ENCODE results near the gene DUSP19.

The DUSP19 gene

DNA sequence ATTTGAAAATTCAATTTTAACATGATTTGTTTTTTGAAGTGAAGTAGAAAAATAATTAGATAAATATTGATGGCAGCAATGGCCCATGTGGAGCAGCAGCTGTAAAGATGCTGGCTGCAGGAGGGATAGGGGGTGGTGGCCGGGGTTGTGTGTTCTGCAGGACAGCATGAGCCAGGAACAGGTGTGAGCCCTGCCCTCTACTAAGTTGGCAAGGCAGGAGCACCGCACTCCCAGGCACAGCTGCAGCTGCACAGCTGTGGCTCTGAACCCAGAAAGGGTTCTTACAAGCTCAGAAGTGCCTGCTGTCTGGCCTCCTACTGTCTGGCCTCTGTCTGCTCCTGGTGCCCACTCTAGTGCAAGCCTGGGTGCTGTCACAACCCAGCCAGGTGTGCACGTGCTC lies 10.0 kb upstream of the DUSP19 start:
- no peak for DNase-seq (ENCODE audit: low spot score)

DNA sequence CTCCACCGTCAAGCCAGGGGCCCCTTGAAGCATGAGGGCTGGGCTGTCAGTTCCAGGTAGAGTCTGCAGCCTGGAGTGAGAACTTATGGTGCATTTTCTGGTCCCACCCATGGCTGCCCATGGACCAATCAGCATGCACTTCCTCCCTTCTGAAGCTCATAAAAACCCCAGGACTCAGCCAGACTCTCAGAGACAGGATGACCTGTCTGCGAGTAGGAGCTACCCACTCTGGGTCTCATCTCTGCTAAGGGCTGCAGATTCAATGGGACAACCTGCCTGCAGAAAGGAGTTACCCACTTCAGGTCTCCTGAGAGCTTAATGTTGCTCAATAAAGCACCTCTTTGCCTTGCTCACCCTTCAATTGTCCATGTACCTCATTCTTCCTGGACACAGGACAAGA lies 9.4 kb upstream of the DUSP19 start:
- DNase-seq (ENCODE audit: low spot score) = no peak

DNA sequence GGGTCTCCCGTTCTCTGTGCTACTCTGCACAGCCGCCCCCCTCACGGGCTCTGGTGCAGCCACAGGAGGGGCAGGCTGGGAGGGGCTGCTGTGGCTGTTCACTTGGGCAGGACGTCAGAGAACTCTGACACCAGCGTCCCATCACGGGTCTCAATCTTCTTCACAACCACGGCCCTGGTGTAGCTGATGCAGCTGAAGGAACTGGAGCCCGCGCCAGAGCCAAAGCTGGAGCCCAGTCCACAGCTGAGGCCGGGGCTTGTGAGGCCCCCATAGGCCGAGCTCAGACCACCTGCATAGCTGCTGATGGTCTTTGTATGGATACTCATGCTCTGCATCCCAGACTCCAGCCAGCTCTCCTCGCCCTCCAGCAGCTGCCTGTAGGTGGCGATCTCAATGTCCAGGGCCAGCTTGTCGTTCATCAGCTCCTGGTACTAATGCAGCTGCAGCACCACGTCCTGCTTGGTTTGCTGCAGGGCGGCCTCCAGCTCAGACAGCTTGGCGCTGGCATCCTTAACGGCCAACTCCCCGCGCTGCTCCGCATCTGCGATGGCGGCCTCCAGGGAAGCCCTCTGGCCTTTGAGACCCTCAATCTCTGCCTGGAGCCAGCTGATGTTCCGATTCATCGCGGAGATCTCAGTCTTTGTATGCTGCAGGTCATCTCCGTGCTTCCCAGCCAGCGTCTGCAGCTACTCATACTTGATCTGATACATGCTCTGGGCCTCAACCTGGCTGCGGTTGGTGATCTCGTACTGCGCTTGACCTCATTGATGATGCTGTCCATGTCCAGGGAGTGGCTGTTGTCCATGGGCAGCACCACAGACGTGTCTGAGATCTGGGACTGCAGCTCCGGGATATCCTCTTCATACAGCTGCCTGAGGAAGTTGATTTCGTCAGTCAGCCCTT lies 7.4 kb upstream of the DUSP19 start:
- DNase-seq (ENCODE audit: low spot score) = no peak

DNA sequence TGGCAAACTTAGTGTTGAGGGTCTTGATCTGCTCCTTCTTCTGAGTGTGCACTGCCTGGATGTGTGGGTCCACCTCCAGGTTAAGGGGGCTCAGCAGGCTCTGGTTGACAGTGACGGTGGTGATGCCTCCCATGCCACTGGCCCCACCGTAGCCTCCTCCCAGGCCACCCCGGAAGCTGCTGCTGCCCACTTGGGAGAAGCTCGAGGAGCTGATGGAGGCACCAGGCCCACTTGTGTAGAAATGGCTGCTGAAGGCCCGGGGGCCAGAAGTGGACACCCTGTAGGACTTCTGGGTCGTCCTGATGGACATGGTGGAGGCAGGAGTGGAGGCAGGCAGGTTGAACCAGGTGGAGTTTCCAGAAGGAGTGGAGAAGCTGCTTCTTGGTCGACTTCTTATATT lies 6.4 kb upstream of the DUSP19 start:
- DNase-seq (ENCODE audit: low spot score) = no peak

DNA sequence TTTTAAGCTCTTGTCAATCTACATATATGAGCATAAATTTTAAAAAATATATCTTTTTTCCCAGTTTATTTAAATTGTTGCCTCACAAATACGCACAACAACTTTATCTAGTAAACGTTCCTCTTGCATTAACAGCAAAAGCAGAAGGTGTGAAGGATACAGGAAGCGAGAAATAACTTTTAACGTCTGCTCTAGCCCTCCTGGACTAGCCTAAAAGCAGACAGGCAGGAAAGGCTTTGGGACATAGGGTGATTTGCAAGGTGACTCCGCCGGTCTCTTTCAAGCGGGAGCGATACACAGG lies 434 bp upstream of the DUSP19 start:
- DNase-seq (ENCODE audit: low spot score) = peak; percentile 34

DNA sequence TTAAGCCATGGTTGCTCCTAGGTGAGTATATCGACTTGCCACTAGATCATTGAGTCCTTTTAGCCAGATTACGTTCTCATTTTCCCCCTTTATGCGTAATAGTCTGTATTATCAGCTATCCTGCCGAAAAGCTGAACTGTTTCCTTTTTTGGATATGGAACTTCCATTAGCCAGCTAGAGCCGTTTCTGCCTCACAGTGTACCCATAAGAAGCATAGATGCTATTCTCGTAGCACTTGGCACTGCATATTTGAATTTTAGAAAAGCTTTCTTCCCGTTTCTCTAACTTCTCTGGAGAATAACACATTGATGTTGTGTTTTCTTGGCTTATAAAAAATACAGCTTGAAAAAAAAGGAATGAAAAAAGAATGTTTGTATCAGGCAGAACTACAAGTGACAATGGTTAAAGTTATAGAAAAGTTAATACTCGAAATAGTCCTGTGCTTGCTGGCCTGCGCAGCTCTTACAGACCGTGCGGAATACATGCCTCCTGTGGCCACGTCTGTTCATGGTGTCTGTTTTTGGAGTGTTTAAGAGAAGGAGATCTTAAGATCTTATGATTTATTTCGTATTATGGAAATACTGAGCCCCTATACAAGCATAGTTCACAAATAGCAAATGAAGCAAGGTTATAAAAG lies 710 bp downstream of the DUSP19 start:
- DNase-seq (ENCODE audit: low spot score) = peak; percentile 16

DNA sequence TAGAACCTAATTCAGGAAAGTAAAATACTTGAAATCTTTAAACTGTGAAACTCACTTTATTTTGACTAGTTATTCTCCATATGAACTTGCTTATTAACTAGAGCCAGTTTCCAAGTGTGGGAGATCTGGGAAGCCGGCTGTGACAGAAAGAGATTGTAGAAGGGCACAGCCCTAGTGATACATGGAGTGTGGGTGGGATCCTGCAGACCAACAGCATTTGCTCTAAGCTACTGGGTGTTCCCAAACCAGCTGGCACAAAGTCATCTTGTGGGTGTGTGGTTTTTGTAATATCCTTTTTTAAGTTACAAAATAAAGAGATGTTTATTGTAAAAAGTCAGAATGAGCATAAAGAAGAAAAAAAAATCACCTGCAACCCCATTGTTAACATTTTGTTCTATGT lies 3.4 kb downstream of the DUSP19 start:
- no peak for DNase-seq (ENCODE audit: low spot score)

DNA sequence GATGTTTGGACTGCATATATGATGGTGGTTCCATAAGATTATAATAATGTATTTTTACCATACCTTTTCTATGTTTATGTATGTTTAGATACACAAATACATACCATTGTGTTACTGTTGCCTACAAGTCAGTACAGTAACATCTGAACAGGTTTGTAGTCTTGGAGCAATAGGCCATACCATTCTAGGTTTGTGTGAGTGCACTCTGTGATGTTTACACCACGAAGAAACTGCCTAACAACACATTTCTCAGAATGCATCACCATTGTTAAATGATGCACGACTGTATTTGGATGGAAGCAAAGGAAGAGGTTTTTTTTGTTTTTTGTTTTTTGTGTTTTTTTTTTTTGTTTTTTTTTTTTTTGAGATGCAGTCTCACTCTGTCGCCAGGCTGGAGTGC lies 9.5 kb downstream of the DUSP19 start:
- DNase-seq (ENCODE audit: low spot score) = no peak

DNA sequence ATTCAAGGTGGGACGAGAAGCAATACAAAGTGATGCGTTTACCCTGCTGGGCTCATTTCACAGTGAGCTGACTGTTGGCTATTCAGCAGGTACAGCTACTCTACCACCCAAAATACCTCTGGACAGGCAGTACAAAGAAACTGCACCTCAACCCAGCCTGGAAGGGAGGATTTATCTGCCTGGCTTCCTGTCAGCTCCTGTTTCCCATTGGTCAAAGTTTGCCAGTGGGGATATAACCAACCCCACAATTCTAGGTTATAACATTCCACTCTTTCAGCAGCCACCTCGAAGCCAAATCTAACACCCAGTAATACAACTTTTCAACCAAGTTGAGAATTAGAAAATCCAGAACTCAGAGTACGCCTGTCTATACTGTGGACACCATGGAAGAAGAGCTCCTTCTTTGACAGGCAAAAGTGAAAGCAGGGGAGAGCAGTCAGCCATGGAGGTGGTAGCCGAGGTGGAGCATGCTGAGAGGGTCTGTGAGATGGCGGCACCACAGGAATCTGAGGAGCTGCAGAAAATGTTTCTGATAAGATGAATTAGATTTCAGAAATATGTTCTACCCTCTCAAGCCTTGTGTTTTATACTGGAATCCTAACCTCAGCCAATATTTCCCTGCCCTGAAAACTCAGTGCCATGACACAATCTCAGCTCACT lies 10.8 kb downstream of the DUSP19 start:
- DNase-seq (ENCODE audit: low spot score) = no peak

DNA sequence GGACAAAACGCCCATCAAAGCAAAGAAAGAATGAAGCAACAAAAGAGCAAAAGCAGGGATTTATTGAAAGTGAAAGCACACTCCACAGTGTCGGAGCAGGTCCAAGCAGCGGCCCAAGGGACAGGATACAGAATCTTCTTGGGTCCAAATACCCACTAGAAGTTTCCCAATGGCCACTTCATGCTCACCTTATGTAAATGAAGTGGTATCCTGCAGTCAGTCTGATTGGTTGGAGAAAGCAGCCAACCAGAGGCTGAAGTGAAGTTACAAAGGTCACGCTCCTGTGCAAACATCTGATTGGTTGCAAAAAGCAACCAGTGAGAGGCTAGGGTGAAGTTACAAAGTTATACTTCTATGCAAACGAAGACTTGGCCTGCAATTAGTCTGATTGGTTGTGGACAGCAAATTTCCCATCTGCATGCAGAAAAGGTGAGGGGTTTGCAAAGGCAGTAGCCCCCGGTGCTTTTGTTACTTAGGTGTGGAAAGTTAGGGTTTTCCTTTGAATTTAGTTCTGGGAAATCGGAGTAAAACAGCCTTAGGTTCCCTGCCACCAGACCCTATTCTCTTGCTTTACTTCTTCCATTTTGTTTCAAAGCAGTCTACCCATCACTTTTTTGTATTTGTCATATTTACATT lies 12.9 kb downstream of the DUSP19 start:
- no peak for DNase-seq (ENCODE audit: low spot score)

DNA sequence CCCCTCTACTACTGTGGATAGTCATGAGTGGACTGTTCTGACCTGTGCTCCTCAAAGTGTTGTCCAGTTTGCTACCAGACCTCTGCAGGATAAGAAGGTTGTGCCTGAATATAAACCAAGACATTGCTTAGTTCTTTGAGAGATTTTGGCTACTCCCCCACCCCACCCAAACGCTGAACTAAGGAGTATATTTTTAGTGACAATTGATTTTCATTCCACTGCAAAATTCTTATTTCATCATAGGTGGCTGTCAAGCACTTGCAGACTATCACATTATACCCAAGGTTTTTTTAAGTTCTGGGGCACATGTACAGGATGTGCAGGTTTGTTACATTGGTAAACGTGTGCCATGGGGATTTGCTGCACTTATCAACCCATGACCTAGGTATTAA lies 13.4 kb downstream of the DUSP19 start:
- no peak for DNase-seq (ENCODE audit: low spot score)

DNA sequence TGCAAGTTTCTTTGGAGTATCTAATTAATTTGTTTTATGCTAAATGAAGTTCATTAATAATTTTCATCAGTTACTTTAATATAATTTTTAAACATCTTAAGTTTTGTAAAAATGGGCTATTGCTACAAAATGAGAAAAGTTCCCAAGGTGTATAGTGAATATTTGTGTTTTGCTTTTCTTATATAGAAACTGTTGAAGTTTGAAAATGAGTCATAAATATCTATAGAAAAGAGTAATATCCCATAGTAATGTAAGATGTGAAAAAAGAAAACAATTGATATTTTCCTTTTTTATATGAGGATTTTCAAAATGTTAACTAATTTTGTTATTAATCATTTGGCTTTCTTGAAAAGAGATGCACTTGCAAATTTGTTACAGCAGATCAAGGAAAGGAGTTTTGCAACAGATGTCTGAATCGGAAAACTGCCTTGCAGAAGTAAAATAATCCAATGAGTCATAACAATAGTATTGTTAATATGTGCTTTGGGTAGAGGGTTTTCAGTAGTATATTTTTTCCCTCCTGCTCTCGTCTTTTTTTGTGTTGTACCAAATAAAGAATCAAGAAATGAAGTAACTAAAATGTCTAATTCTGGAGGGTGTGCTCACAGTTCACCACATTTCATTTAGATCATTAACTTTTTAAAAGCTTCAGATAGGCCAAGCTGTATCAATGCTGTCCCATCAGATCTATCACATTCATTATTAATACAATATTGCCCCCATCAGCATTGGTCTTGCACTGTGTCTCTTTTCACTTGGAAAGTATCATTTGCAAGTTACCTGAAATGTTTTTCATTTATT lies 15.5 kb downstream of the DUSP19 start:
- DNase-seq (ENCODE audit: low spot score) = no peak

DNA sequence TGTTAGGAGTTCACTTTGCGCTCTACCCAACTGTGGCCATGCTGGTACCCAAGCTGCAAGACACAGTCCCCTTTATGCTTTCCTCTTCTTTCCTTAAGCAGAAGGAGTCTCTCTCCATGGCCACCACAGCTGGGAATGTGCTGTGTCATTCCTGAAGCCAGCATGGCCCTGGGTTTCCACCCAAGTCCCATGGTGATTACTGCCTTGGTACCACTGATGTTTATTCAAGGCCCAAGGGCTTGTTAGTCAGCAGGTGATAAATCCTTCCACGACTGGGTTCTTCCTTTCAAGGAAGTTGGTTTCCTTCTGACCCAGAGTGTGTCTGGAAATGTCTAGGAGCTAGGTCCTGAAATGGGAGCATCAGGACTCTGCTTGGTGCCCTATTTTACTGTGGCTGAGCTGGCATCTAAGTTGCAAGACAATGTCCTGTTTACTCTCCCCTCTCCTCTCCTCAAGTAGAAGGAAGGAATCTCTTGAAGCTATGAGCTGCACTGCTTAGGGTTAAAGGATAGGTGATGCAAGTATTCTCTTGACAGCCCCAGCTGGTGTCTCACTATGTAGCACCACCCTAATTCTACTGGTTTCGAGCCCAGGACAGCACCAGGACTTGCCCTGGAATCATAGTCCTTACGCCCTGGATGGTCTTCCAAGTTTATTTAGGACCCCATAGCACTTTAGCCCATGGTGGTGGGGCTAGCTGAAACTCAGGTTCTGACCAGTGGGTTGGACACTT lies 27.0 kb downstream of the DUSP19 start:
- no peak for DNase-seq (ENCODE audit: low spot score)

DNA sequence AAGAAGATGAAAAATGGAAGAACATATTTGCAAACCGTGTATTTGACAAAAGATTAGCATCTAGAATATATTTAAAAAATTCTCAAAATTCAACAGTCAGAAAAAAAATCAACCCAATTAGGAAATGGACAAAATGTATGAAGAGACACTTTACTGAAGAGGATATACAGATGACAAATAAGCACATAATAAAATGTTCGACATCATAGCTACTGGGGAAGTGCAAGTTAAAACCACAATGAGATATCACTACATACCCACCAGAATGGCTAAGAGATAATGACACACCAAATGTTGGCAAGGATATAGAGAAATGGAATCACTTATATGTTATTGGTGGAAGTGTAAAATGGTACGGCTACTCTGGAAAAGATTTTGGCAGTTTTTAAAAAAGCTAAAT lies 34.0 kb downstream of the DUSP19 start:
- DNase-seq (ENCODE audit: low spot score) = no peak

DNA sequence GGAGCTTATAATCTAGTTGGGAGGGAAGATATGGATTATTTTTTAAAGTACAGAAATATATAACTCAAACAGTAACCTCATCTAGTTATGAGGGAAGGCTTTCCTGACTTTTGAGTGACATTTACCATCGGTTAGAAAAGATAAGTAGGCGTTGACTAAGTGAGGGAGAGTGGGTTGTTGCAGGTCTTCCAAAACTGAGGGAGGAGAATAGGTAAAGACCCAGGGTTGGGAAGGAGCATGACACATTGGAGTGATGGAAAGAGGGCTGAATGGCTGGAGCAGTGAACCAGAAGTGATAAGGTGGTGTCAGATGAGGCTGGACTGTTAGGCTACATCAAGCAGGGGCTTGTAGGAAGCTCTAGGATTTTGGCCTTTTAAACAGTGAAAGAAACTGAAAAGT lies 35.1 kb downstream of the DUSP19 start:
- DNase-seq (ENCODE audit: low spot score) = no peak

DNA sequence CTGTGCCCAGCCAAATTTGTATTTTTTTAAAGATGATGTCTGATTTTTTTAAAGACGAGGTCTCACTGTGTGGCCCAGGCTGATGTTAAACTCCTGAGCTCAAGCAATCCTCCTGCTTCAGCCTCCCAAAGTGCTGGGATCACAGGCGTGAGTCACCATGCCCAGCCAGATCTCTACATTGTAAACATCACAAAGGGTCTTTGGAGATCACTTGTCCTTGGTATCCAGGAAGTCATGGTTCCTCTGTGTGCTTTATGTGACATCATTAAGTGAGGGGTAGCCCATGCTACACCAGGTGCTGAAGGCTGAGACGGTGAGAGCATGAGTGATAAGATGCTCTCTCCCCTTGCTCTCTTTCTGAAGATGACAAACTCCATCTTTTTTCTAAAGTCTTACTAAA lies 38.7 kb downstream of the DUSP19 start:
- DNase-seq (ENCODE audit: low spot score) = no peak

DNA sequence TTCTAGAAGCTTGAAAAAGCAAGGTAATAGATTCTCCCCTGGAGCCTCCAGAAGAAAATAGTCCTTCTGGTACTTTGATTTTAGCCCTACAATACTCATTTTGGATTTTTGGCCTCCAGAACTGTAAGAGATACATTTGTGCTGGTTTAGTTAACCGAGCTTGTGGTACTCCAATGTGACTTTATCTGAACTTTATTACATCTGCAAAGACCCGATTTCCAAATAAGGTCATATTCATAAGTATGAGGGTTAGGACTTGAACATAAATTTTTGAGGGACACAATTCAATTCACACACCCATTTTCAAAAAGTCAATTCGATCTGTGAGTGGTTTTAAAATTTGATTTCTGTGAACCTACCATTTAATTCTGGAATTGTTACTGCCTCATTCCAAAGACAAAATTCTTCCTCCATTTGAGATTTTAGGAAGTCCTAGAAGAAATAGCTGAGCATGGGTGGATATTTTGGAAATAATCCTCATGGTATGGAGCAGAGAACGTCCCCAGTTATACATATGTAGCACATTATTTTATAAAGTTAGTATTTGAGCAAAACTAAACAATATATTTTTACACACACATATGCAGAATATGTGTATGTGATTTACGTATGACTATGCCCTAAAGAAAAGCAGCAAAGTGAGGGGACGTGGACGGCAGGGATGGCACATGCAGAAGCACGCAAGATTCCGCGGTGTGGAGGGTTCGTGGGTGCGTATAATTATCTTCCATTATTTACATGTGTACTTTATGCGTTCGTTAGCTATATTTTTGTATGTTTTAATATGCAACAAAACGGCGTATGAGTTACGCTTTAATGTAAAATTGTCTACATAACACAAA lies 44.8 kb downstream of the DUSP19 start:
- no peak for DNase-seq (ENCODE audit: low spot score)

DNA sequence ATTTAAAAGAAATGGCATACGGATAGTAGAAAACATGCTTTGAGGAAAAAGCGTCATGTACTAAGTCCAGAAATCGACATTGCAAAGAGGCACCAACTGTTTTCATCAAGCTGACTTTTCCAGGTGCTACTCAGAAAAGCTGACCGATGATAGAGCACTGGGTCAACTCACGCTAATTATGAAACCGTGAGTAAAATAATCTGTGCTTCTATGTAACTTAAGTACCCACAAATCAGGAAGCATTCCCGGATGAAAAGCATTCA lies 45.3 kb downstream of the DUSP19 start:
- DNase-seq (ENCODE audit: low spot score) = peak; percentile 23

DNA sequence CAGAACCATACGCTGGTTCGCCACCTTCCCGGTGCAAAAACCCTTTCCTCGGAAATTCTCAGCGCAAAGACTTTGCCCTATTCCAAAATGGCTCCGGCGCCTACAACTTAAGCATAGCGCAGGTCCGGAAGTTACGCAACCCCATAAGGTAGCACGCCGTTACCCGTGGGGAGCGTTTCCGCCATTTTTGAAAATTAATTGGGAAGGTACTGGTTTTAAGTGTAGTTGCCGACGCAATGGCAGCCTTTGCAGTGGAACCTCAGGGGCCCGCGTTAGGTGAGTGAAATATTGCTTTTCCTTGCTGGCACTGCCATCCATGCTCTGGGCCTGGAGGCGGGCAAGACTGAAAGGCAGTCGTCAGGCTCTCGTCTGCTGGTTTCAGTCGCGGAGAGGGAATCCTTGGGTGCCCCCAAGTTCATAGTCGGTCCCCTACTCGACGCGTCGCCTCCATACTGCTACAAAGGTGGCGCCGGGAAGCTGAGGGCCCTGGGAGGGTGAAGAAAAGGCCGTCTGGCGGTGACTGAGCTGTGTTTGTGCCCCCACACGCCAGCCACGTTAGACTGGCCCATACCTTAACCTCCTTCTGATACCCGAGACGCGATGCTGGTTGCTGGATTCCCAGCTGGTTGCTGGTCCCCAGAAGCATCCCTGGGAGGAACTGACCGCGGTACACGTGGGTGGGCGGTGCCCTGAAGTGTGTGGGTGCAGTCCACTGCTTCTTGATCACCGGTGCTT lies 45.8 kb downstream of the DUSP19 start, which contains the start of gene NUP35:
TSS of gene NUP35 (plus strand) at position 222 of the 735 bp plus-strand sequence. CDS start at position 237, 15 bp downstream.
- peak; percentile 80 for DNase-seq (ENCODE audit: low spot score)

DNA sequence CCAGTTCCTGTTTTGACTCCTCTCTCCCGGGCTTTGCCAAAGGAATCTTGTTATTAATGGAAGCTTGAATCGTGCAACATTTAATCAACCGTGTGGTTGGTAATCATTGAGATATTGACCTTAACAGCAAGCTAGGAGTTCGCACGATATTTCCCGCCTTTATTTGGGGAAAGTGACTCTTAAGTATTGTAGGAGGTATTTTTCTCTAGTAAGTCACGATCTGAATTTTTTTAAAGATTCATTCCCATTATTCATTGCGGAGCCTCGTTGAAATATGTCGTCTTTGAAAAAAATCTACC lies 46.4 kb downstream of the DUSP19 start:
- no peak for DNase-seq (ENCODE audit: low spot score)
